GM21786 (cell line): ENCODE results near the gene MYO16.

Experiments
- ATAC-seq: cut with Tn5 transposase; IDR thresholded peaks from one replicate; pipeline ENCODE4 v1.9.1; 2021; ENCODE audit not compliant: unreplicated experiment

Gene MYO16

DNA sequence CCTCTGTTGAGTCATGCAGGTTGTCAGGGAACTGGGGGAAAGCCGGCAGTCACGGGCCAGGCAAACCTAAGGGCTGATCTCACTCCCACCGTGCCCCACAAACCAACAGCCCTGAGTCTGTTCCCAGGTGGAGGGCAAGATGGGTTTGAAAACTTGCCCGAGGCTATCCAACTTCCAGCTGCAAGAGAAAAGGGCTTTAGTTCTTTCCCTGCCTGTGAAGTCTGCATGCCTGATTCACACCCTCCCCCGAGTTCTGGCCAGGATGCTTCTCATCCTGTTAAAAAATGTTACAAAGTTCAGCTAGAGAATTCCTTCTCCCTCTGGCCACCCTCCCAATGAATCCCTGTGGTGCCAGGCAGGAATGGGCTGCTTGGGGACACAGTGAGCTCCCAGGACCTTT is 33.1 kb downstream of the MYO16 start:
- no peak for ATAC-seq

DNA sequence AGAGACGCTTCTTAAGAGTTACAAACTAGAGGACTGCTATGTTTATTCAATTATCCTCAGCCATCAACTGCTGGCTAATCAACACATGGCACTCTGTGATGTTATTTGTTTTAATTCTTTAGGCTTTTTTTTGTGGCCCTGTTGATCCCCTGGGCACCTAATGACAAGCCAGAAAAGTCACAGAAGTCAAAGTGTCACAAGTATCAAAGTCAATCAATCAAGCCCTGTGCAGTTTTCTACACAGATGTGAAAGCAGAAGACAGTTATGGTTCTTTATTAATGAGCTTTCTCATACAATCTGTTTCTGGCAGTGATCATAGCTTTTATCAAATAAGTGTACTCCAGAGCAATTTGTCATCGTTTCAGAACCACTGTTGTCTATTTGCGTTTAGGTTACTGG is 34.3 kb downstream of the MYO16 start:
- ATAC-seq = no peak

DNA sequence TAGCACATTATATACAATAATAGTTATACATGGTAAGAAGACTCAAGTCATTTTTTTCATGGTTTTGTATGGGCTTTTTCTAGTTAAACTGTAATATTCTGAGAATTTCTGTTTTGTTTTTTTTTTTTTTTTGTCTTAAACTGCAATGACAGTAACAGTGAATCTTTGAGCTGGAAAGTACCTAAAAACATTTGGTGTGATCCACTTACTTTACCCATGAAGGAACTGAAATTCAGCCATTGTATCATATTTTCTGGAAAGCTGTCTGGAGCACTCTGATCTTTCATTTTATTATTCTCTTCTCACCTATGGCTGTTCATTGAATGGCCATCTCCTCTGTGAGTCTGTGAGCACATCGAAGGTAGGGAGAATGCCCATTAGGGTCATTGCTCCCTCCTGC is 37.8 kb downstream of the MYO16 start:
- no peak for ATAC-seq

DNA sequence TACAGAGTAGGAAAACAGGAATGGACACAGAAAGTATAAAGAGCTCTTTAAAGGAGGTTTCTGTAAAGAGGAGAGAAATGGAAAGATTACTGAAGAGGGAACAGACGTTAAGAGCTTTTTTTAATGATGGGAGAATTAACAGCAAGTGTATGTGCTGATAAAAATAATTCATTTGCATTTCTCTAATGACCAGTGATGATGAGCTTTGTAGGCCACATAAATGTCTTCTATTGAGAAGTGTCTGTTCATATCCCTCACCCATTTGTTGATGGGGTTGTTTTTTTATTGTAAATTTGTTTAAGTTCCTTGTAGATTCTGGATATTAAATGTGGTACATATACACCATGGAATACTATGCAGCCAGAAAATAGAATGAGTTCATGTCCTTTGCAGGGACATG is 40.0 kb downstream of the MYO16 start:
- no peak for ATAC-seq

- no peak for ATAC-seq
Observed at GRCh38 chr13:108674346-108674745, 44.9 kb downstream of the MYO16 start.

GRCh38 chr13:108674771-108675170 is 45.4 kb downstream of the MYO16 start:
- no peak for ATAC-seq

DNA sequence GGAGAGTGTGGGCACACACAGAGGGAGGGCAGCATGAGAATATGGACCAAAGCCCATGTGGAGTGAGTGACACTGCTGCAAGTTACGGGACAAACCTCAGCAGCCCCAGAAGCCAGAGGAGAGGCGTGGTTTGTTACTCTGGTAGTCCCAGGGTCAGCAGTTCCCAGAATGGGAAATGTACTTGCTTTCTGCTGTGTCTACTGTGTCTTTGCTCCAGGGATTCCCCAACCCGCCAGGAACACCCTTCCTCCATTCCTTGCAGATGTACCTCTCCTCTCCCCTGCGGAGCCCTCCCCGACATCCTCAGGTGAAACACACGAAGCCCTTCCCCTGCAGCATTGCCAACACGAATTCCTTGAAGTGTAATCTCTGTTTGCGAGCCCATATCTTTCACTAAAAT is 47.2 kb downstream of the MYO16 start:
- no peak for ATAC-seq

- ATAC-seq = no peak
Observed at GRCh38 chr13:108677806-108678205, 48.4 kb downstream of the MYO16 start.

- ATAC-seq = no peak
Observed at GRCh38 chr13:108680011-108680410, 50.6 kb downstream of the MYO16 start.

DNA sequence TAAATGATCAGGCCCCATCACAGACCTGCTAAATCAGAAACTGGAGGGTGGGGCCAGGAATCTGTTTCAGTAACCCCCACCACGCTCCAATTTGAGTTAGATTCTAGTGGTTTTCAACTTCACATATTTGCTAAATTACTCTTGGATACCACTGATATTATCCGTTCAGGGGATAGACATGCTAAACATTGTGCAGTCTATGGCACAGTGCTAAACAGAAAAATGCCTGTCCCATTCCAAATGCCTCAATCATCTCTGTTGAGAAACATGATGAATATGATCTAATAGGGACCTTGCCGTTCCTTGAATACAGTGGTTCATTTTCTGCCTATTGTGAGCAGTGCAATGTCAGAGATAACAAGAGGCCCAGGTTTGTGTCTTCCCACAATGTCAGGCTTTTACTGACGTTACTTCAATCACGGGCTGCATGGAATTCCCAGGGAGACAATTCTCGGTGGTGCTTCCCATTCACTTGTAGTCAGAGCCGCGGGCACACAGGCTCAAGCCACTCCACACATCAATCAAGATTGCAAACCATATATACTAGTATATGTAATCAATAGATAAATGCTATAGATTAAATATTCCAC is 52.7 kb downstream of the MYO16 start:
- ATAC-seq = no peak

- no peak for ATAC-seq
Observed at GRCh38 chr13:108682714-108683113, 53.3 kb downstream of the MYO16 start.

DNA sequence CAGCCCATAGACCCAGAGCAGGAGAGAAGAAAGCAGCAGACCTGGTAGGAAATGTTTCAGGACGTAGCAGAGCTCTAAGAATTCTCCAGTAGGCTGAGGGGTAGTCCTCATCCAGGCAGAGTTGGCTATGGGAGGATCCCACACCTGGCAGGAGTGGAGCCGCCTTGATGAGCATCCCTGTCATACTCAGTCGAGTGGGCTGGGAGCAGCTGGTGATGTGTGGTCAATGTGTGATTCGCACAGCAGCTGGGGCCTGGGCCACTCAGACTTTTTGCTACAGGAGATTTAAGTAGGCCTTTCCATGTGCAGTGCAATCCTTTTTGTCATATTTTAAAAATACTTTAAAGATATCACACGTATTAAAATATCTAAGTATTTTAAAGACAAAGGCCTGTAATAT is 56.6 kb downstream of the MYO16 start:
- ATAC-seq = no peak

DNA sequence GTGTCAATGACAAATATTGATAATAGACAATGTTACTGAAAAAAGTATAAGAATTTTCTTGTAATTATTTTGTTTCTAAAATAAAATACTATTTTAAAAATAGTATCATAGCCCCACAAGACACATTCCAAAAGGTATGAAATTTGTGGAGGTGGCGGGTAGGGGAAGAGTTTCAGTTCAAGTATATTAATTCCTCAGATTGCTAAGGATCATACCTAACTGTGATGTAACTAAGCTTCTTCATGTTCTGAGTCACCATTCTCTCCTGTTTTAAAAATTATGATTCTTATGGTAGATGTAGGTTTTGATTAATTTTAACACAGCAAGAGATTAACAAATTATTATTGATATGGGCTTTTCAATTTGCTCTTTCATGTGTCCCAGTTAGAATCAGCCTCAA is 61.3 kb downstream of the MYO16 start:
- ATAC-seq = no peak

GRCh38 chr13:108700422-108701170 is 71.2 kb downstream of the MYO16 start:
- no peak for ATAC-seq

GRCh38 chr13:108702171-108702570 is 72.8 kb downstream of the MYO16 start:
- ATAC-seq = no peak

GRCh38 chr13:108705031-108705430 is 75.6 kb downstream of the MYO16 start:
- ATAC-seq = no peak

DNA sequence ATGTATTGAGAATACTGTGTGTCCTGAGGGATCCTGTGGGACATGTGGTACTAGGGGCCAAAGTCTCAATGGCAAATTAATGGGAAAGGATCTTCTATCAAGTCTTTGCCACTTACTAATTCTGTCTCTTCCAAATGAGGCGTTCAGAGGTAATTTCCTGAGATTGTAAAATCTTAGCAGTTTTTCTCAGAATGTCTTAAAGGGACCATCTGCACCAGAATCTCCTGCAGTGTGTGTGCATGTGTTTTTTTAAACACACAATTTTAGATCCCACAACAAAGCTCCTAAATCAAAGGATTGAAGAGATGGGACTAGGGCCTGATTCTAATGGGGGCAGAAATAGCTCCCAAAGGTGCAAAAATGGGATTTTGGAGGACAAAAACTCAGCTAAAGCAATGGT is 78.2 kb downstream of the MYO16 start:
- no peak for ATAC-seq

- no peak for ATAC-seq
Observed at GRCh38 chr13:108708921-108709320, 79.5 kb downstream of the MYO16 start.

DNA sequence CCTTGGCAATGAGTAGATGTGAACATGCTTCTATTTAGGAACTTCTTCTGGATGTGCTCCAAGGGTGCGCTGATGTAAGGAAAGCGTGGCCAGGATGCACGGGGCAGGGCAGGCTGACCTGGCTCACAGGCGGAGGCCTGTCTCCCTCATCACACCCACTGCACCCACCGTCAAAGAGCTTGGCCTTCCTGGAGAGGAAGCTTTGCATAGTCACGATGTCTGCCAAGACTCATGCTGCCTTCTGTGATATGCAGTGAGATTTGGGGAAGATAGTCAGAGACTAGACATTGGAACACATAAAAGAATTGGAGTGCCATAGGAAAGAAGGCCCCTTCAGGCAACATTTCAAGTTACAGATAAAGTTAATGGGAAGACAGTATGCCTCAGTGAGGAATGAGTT is 82.0 kb downstream of the MYO16 start:
- ATAC-seq = no peak

DNA sequence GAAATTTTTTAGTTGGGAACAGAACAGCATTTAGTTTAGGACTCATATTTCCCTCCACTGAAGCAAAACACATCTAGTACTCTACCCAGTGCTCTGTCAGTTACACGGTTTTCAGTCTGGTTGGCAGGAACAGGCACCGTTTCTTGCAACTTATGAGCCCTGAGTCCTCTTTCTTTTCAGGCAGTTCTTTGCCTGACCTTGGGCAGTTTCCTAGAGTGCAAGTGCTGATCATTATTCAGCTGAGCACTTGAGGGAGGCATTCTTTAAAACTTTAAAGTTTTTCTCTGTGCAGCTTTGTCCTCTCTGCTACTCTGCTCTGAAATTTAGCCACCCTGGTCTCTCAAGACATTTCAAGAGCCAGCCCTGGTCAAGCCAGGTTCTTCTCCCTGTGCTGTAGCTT is 96.1 kb downstream of the MYO16 start:
- no peak for ATAC-seq

GRCh38 chr13:108728370-108728769 is 99.0 kb downstream of the MYO16 start:
- ATAC-seq = peak; percentile 55

GRCh38 chr13:108733022-108733560 is 103.7 kb downstream of the MYO16 start:
- no peak for ATAC-seq

GRCh38 chr13:108734676-108735075 is 105.3 kb downstream of the MYO16 start:
- no peak for ATAC-seq
